GM18858 (cell line): ENCODE measurements around the gene PRM1.
"Not testable (repeated sequence)": the region's sequence is repeated elsewhere in the genome, so short reads cannot be mapped to it uniquely, and the experiment has no call there.

Source experiments
- ATAC-seq: cut with Tn5 transposase; IDR thresholded peaks from one replicate; pipeline ENCODE4 v1.9.1; 2021; ENCODE audit not compliant: unreplicated experiment

PRM1 gene

DNA sequence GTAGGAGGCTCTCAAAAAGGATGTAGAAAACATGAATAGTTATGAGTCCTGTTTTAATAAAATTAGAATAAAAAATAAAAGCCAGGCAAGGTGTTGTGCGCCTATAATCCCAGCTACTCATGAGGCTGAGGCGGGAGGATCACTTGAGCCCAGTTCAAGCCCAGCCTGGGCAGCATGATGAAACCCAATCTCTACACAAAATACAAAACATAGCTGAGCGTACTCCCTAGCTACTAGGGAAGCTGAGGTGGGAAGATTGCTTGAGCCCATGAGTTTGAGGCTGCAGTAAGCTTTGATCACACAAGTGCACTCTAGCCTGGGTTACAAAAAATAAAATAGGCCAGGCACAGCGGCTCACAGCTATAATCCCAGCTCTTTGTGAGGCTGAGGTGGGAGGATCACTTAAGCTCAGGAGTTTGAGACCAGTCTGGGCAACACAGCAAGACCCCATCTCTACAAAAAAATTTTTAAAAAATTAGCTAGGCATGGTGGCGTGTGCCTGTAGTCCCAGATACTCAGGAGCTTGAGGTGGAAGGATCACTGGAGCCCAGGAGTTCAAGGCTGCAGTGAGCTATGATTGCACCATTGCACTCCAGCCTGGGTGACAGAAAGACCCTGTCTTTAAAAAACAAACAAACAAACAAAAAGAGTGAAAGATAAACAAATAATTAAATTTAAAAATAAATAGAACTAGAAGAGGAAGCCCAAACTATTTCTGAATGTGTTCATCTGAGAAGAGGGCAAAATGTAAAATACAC, 17.2 kb upstream of the PRM1 start:
- no peak for ATAC-seq

GRCh38 chr16:11297492-11298142, 16.5 kb upstream of the PRM1 start:
- ATAC-seq = peak; percentile 53

- ATAC-seq = peak; percentile 3
Observed at GRCh38 chr16:11296706-11297491, 15.8 kb upstream of the PRM1 start.

DNA sequence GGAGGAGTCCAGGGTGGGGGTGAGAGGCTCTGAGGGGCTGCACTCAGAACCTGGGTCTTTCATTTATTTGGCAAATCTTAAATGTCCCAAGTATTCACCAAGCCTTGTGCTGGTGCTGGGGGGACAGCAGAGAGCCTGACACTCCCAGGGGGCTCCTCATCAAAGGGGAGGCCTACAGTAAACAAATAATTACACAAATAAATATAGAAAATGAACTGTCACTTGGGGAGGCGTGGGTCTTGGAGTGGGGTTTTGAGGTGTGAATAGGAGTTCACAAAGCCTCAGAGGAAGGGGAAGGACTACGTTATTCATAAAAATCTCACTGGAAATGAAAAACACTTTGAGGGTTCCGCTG, 15.2 kb upstream of the PRM1 start:
- no peak for ATAC-seq

- ATAC-seq = no peak
Observed at GRCh38 chr16:11295672-11296071, 14.5 kb upstream of the PRM1 start.

GRCh38 chr16:11292076-11292748, 11.1 kb upstream of the PRM1 start:
- no peak for ATAC-seq

DNA sequence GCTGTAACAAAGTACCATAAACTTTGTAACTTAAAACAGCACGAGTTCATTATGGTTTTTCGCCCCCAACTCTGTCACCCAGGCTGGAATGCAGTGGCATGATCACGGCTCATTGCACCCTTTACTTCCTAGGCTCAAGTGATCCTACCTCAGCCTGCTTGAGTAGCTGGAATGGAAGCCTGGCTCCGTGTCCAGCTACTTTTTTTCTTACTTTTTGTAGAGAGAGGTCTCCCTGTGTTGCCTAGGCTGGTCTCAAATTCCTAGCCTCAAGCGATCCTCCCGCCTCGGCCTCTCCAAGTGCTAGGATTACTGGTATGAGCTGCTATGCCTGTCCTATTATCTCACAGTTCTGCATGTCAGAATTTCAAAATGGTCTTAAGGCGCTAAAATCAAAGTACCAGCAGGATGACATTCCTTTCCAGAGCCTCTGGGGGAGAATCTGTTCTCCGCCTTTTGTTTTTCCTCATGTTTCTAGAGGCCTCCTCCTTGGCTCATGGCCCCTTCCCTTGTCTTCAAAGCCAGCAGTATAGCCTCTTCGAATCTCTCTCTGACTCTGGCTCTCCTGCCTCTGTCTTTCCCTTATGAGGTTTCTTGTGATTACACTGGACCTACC, 10.1 kb upstream of the PRM1 start:
- ATAC-seq = no peak

- no peak for ATAC-seq
Observed at GRCh38 chr16:11290102-11290893, 9.2 kb upstream of the PRM1 start.

DNA sequence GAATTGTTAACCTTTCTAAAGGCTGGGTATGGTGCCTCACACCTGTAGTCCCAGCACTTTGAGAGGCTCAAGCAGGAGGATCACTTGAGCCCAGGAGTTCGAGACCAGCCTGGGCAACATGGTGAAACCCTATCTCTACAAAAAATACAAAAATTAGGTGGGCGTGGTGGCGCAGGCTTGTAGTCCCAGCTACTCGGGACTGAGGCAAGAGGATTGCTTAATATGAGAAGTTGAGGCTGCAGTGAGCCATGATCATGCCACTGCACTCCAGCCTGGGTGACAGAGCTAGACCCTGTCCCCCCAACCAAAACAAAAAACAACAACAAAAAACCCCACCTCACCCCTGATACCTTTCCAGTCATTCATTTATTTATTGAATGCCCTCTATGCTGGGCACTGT, 8.6 kb upstream of the PRM1 start:
- ATAC-seq = not testable (repeated sequence)

DNA sequence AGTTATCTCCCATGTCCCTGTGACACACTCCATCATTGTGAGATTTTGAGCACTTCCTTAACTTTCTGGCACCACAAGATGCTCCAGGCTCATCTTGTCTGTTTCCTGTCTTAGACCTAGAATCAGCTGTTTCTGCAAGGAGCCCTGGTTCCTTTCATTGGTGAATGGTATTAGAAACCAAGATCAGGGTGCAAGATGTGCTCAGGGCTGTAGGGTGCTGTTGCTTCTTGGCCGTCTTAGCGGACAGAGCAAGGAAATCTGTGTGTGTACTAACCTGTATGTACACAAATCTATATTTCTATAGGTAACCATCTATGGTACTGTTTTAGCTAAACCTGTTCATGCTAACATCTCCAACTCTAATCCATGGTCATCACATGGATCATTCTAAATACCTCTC, 8.1 kb upstream of the PRM1 start:
- no peak for ATAC-seq

GRCh38 chr16:11285842-11286241, 4.7 kb upstream of the PRM1 start:
- ATAC-seq = no peak

GRCh38 chr16:11283820-11284248, 2.7 kb upstream of the PRM1 start:
- no peak for ATAC-seq

DNA sequence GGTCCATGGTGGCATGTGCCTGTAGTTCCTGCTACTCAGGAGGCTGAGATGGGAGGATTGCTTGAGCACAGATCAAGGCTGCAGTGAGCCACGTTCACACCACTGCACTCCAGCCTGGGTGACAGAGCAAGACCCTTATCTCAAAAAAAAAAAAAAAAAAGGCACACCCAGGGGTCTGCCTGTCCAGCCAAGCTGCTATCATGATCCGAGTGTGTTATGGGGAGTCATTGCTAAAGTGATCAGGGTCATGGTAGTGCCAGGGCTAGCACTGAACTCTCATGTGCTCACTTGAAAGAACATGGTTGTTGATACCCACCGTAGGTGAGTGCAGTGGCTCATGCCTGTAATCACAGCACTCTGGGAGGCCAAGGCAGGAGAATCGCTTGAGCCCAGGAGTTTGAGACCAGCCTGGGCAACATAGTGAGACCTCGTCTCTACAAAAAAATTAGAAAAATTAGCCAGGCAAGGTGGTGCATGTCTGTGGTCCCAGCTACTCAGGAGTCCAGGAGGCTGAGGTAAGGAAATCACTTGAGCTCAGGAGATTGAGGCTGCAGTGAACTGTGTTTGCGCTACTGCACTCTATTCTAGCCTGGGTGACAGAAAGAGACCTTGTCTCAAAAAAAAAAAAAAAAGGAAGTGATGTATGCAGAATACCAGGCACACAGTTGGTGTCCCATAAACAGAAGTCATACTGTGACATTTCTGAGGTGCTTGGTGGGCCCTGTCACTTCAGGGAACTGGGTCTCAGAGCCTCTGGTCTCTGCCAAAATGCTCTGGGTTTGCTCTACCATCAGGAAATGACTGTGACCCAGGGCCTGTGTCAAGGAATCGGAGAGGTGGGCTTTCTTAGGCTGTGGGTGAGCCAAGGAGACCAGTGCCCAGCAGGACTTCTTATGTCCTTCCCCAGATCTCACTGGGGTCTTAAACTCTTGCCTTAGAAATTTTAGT, 2.2 kb downstream of the PRM1 start:
- no peak for ATAC-seq

GRCh38 chr16:11277607-11278337, 3.4 kb downstream of the PRM1 start:
- ATAC-seq = no peak

DNA sequence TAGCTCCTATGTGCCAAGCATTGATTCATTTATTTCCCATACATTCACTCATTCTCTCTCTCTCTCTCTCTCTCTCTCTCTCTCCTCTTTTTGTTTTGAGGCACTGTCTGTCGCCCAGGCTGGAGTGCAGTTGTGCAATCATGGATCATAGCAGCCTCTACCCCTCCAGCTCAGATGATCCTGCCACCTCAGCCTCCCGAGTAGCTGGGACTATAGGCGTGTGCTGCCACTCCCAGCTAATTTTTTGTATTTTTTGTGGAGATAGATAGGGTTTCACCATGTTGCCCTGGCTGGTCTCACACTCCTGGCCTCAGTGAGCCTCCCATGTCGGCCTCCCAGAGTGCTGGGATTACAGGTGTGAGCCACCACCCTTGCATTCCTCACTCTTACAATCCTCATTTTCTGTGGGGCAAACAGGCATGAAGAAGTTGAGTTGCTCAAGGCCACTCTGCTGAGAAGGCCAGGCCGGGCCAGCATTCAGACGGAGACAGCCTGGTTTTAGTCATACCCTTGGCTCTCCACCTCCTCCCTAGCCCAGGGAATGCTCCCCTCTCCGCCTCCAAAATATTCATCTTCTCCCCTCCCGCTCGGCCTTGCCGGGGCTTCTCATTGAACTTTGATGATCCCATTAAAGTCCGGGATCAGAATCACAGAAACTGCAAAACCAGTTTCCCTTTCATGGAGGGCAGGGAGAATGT, 4.1 kb downstream of the PRM1 start:
- no peak for ATAC-seq

- ATAC-seq = no peak
Observed at GRCh38 chr16:11276143-11276895, 4.8 kb downstream of the PRM1 start, which contains the start of gene PRM2. Gene PRM2, minus strand, starts transcription at chr16:11276480. Its CDS starts 110 bp downstream, at chr16:11276370.

DNA sequence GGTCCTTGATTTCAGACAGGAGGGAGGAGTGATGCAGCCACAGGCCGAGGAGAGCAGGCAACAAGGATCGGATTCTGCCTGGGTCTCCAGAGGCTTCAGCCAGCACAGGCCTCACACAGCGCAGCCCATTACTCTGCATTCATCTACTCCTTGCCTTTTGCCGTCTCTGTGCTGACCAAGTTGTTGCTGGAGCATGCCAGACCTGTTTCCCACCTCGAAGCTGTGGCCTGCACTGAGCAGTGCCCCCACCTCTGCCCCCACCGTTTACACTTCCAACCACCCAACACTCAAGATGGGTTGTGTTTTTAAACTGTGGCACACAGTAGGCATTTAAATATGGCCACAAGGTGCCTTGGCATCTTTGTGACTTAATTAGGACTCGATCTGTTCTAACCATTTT, 6.2 kb downstream of the PRM1 start:
- ATAC-seq = no peak
